Astrocyte of the cerebellum (primary cell): ENCODE data around the gene PTGES2.

Experiments
- DNase-seq: peaks from one replicate; pipeline ENCODE4 v3.0.0-alpha.2; 2011; ENCODE audit warnings: low read depth
- H3K4me3 ChIP-seq: 2 replicates; pipeline ENCODE4 v1.5.1; 2011; ENCODE audit warnings: mild to moderate bottlenecking, low read depth, low read length, moderate library complexity
- CTCF ChIP-seq: IDR thresholded peaks from 2 replicates; pipeline ENCODE4 v1.5.1; 2012; ENCODE audit warnings: low read length, low read depth, moderate library complexity, mild to moderate bottlenecking; ENCODE audit errors: missing control alignments
- in situ Hi-C: cut with HindIII; loops from 2 replicates; pipeline ENCODE4 v1.10.0; 2017; ENCODE audit warnings: low sequenced_read_pairs

The PTGES2 gene

GRCh38 chr9:128144239-128145181 lies 17.0 kb upstream of the PTGES2 start:
- H3K4me3 ChIP-seq: no peak overlapping the region
- no peak for DNase-seq
- in situ Hi-C loops: no loop called here
- no peak for TF ChIP-seq CTCF

- H3K4me3 ChIP-seq: no peak overlapping the region
- no peak for TF ChIP-seq CTCF
- in situ Hi-C loops: no loop called here
- DNase-seq: no peak
Measured at GRCh38 chr9:128143525-128144238, 16.2 kb upstream of the PTGES2 start.

GRCh38 chr9:128142596-128142995 lies 15.1 kb upstream of the PTGES2 start:
- in situ Hi-C loops: no loop called here
- no peak for DNase-seq
- no peak for TF ChIP-seq CTCF
- no peak overlapping the region for H3K4me3 ChIP-seq

- H3K4me3 ChIP-seq: no peak overlapping the region
- in situ Hi-C loops: no loop called here
- DNase-seq: no peak
- TF ChIP-seq CTCF: no peak
Measured at GRCh38 chr9:128142061-128142460, 14.5 kb upstream of the PTGES2 start.

GRCh38 chr9:128141604-128142003 lies 14.1 kb upstream of the PTGES2 start:
- in situ Hi-C loops: no loop called here
- TF ChIP-seq CTCF: no peak
- no peak for DNase-seq
- H3K4me3 ChIP-seq: no peak overlapping the region

- DNase-seq: no peak
- TF ChIP-seq CTCF: no peak
- H3K4me3 ChIP-seq: no peak overlapping the region
- in situ Hi-C loops: no loop called here
Measured at GRCh38 chr9:128139621-128140020, 12.1 kb upstream of the PTGES2 start.
